Mesothelial cell of epicardium (in vitro differentiated cells): ENCODE measurements around the gene MACROD2. TPM values are rescaled to one million over a fixed set of nuclear protein-coding genes. Genes with fewer than 3 reads are reported as not detected.
A peak's percentile ranks its signal among the peaks of the same experiment; 100 is the strongest.

Experiments
- DNase-seq, 2 experiments: peaks; one replicate each; pipeline ENCODE4 v3.0.0; 2021; ENCODE audit warnings: low spot score in 2 of 2; ENCODE audit not compliant: unreplicated experiment in 2 of 2
- H3K27ac Mint-ChIP-seq: 2 replicates; pipeline ENCODE4 v1.8.0; 2021; ENCODE audit warnings: mixed read lengths
- H3K27me3 Mint-ChIP-seq: 2 replicates; pipeline ENCODE4 v1.8.0; 2021; ENCODE audit warnings: low read depth, mixed read lengths
- H3K36me3 Mint-ChIP-seq: 2 replicates; pipeline ENCODE4 v1.8.0; 2021; ENCODE audit warnings: mixed read lengths
- H3K4me1 Mint-ChIP-seq: 2 replicates; pipeline ENCODE4 v1.8.0; 2021; ENCODE audit warnings: mixed read lengths
- H3K4me3 Mint-ChIP-seq: 2 replicates; pipeline ENCODE4 v1.8.0; 2021; ENCODE audit warnings: mild to moderate bottlenecking, moderate library complexity, mixed read lengths
- H3K9me3 Mint-ChIP-seq: 2 replicates; pipeline ENCODE4 v1.8.0; 2021; ENCODE audit warnings: mixed read lengths
- CTCF ChIP-seq: fragments of 200-600 bp; sonication (generic); IDR thresholded peaks from one replicate; pipeline ENCODE4 v1.5.0; 2021; ENCODE audit warnings: antibody characterized with exemption; ENCODE audit not compliant: unreplicated experiment
- total RNA-seq: library from RNA; stranded (reverse); gene quantifications from 3 replicates; pipeline ENCODE4 v1.2.1, GENCODE V29; 2021

The MACROD2 gene
- total RNA-seq, 1 donor from 2014 or later: 10.0 TPM

GRCh38 chr20:15911581-15911980, 1916.3 kb downstream of the MACROD2 start:
- Mint-ChIP-seq H3K4me3 (no peak overlapping the region), H3K36me3 (no peaks in the 10 kb centered on the region), H3K4me1 (peaks cover 24% of the 10 kb centered on the region), H3K27ac (no peak overlapping the region), H3K9me3 (no peaks in the 10 kb centered on the region), H3K27me3 (no peaks in the 10 kb centered on the region)
- TF ChIP-seq CTCF: no peak
- DNase-seq: no peak

- Mint-ChIP-seq H3K4me1 (peaks cover 42% of the 10 kb centered on the region), H3K9me3 (no peaks in the 10 kb centered on the region), H3K27me3 (no peaks in the 10 kb centered on the region), H3K36me3 (no peaks in the 10 kb centered on the region), H3K4me3 (no peak overlapping the region), H3K27ac (peak overlapping the region; percentile 23)
- TF ChIP-seq CTCF: no peak
- no peak for DNase-seq
These were observed 1918.2 kb downstream of the MACROD2 start for GRCh38 chr20:15913391-15914025.

GRCh38 chr20:15916623-15917022, 1921.3 kb downstream of the MACROD2 start:
- Mint-ChIP-seq H3K27ac (peak overlapping the region; percentile 86), H3K9me3 (no peaks in the 10 kb centered on the region), H3K4me1 (peaks cover 46% of the 10 kb centered on the region), H3K36me3 (no peaks in the 10 kb centered on the region), H3K27me3 (no peaks in the 10 kb centered on the region), H3K4me3 (no peak overlapping the region)
- TF ChIP-seq CTCF: no peak
- no peak for DNase-seq

GRCh38 chr20:15917283-15917682, 1922.0 kb downstream of the MACROD2 start:
- no peaks in the 10 kb centered on the region for H3K9me3 Mint-ChIP-seq
- TF ChIP-seq CTCF: no peak
- H3K36me3 Mint-ChIP-seq: no peaks in the 10 kb centered on the region
- H3K27ac Mint-ChIP-seq: peak overlapping the region; percentile 86
- H3K4me1 Mint-ChIP-seq: peaks cover 46% of the 10 kb centered on the region
- DNase-seq: no peak
- peak overlapping the region; percentile 10 for H3K4me3 Mint-ChIP-seq
- H3K27me3 Mint-ChIP-seq: no peaks in the 10 kb centered on the region

- DNase-seq: no peak
- peak overlapping the region; percentile 37 for H3K27ac Mint-ChIP-seq
These were observed 1923.3 kb downstream of the MACROD2 start for GRCh38 chr20:15918631-15919030.

More at GRCh38 chr20:15918631-15919030, 1923.3 kb downstream of the MACROD2 start:
- Mint-ChIP-seq H3K36me3 (no peaks in the 10 kb centered on the region), H3K27me3 (no peaks in the 10 kb centered on the region), H3K4me3 (no peak overlapping the region), H3K4me1 (peaks cover 41% of the 10 kb centered on the region), H3K9me3 (no peaks in the 10 kb centered on the region)
- no peak for TF ChIP-seq CTCF
